Activated naive CD4-positive, alpha-beta T cell treated with anti-CD3 and anti-CD28 coated beads for 36 hours (primary cell): ENCODE measurements around the gene SGO1. TPM values are rescaled to one million over a fixed set of nuclear protein-coding genes. Genes with fewer than 3 reads are reported as not detected.
A peak's percentile ranks its signal among the peaks of the same experiment; 100 is the strongest.
"Not testable (repeated sequence)": the region's sequence is repeated elsewhere in the genome, so short reads cannot be mapped to it uniquely, and the experiment has no call there.

ENCODE experiments used
- CTCF ChIA-PET: fragments of 350-600 bp; sonication (Branson Sonifier 250); formaldehyde crosslinking; loops from one replicate; lab custom pipeline; 2021; ENCODE audit warnings: antibody characterized with exemption; lab: Charles Lee
- DNase-seq: peaks from one replicate; pipeline ENCODE4 v3.0.0-alpha.2; 2020
- H3K27ac Mint-ChIP-seq: one replicate; pipeline ENCODE4 v1.8.0; 2021; ENCODE audit warnings: mild to moderate bottlenecking, mixed read lengths
- H3K27me3 Mint-ChIP-seq: one replicate; pipeline ENCODE4 v1.8.0; 2021; ENCODE audit warnings: low read depth, mixed read lengths
- H3K36me3 Mint-ChIP-seq: one replicate; pipeline ENCODE4 v1.8.0; 2021; ENCODE audit warnings: low read depth, mixed read lengths
- H3K4me1 Mint-ChIP-seq: one replicate; pipeline ENCODE4 v1.8.0; 2021; ENCODE audit warnings: low read depth, mixed read lengths
- H3K4me3 Mint-ChIP-seq: one replicate; pipeline ENCODE4 v1.8.0; 2021; ENCODE audit warnings: mild to moderate bottlenecking, moderate library complexity, mixed read lengths
- H3K9me3 Mint-ChIP-seq: one replicate; pipeline ENCODE4 v1.8.0; 2021; ENCODE audit warnings: mixed read lengths
- intact Hi-C: fragments of 100-400 bp; cut with micrococcal nuclease; formaldehyde crosslinking; loops from one replicate; pipeline ENCODE4 v1.15.1; 2023
- total RNA-seq, 2 experiments: library from RNA; stranded (reverse); gene quantifications; one replicate each; pipeline ENCODE4 v1.2.3, GENCODE V29; 2021

The SGO1 gene
- total RNA-seq: 10 to 100 TPM; 36.2 to 37.5 TPM

DNA sequence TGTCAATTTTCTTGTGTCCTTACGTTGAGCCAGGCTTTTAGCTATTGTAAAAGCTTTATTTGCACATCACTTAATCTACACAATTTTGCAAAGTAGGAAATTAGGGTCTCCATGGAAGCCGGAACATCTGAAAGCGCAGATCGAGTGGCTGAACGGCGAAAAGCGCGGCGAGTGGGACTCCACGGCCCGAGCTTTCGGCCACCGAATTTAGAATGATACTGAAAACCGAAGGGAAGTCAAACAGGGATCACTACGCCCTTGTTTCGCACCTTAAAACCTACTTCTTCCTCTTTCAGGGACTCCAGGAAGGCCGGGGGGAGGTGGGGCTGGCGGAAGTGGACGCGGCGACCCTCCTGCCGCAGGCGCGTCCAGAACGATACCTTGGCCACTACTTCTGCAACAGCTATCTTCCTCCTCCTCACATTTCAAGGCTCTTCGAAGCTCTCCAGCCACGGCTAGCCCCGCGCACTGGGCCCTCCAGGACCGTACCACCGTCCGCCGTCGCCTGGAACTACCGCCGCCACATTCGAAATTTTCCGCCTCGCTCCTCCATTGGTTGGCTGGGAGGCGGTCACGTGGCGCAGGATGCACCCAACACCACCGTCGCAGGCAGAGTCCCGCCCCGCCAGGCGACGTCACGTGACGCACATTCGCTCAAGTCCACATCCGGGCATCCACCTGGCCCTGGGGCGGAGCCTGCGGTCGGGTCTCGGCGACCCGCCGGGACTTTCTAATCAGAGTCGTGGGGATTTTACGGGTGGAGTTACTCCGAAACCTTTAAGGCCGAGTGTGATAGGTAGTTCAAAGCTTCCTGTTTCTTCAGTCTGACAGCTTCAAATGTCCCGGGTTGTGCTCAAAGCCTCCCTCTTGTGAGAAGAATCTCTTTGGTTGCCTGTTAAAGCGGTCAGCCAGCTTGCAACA is at the start of gene SGO1:
Gene SGO1 (minus strand): TSS at position 528 of the 921 bp plus-strand sequence. CDS start 2,179 bp downstream, outside the sequence.
- H3K27ac Mint-ChIP-seq: no peak within 1 kb of the TSS
- H3K27me3 Mint-ChIP-seq: no peaks in the 10 kb centered on the region
- peak; percentile 99 for DNase-seq
- H3K36me3 Mint-ChIP-seq: peaks cover 8% of the 10 kb centered on the region
- no peak within 1 kb of the TSS for H3K4me3 Mint-ChIP-seq
- H3K9me3 Mint-ChIP-seq: no peaks in the 10 kb centered on the region
- intact Hi-C loops: loop anchor here (1.0 to 2.0 kb wide), 6 partner anchors 132 to 1629 kb away; partner anchors contain the start of gene RAB5A
- CTCF ChIA-PET: interaction anchor here (0.8 to 1.0 kb wide), 3 partner anchors 82 to 320 kb away, joined by 3 read pairs; no protein-coding TSS in a partner anchor
- H3K4me1 Mint-ChIP-seq: peaks cover 2% of the 10 kb centered on the region

DNA sequence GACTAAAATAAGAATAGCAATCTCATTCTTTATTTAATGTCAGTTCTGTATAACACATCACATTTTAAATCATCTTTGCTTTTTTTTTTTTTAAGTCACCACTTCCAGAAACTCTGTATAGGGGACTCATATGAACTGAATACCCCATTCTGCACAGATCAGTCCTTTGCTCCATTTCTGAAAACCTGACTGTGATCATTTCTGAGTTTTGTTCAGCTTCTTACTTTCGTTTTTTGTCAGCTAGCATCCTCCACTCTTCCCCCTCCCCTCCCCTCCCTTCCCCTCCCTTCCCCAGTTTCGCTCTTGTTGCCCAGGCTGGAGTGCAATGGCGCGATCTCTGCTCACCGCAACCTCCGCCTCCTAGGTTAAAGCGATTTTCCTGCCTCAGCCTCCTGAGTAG is 49.8 kb upstream of the SGO1 start:
- H3K27me3 Mint-ChIP-seq: no peaks in the 10 kb centered on the region
- CTCF ChIA-PET: interaction anchor here (0.7 kb wide), 1 partner anchor 211 kb away, joined by 3 read pairs; no protein-coding TSS in a partner anchor
- H3K4me3 Mint-ChIP-seq: no peak overlapping the region
- no peaks in the 10 kb centered on the region for H3K9me3 Mint-ChIP-seq
- DNase-seq: no peak
- no peaks in the 10 kb centered on the region for H3K4me1 Mint-ChIP-seq
- H3K36me3 Mint-ChIP-seq: peaks cover 3% of the 10 kb centered on the region
- intact Hi-C loops: no loop called here
- no peak overlapping the region for H3K27ac Mint-ChIP-seq

DNA sequence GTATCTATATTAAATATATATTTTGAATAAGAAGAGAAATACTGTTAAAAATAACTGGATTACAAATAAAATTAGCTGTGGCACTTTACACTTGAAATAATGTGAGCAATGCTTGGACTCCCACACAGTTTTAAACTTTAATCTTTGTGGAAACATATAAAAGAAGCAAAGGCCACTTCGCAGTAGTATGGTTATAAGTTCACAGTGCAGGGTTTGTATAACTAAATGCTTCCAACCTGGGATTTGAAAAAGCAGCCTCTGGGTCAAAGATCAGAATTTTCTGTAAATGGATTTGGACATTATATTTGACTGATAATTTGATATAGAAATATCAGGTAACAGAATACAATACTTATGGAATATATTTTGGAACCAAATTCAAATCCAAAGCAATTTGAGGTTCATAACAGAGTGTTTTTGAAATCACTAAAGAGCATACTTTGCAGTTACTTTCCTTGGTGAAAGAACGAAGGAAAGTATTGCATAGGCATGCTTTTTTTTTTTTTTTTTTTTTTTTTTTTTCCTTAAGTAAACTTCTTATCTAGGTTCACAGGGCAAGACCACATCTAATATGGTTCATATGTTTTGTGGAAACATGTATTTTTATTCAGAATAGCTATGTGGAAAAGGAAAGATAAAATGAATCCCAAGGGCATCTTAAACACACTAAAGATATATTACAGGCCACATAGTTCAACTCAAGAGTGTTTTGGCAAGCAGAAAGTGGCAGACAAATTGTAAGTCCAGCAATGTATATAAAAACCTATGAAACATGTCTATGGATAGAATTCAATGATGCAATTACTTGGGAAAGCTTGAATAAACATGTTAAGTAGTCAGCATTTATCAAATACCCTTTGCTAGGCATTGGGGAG is 47.1 kb upstream of the SGO1 start:
- H3K4me3 Mint-ChIP-seq: no peak overlapping the region
- no peaks in the 10 kb centered on the region for H3K9me3 Mint-ChIP-seq
- intact Hi-C loops: no loop called here
- no peak overlapping the region for H3K27ac Mint-ChIP-seq
- peaks cover 3% of the 10 kb centered on the region for H3K36me3 Mint-ChIP-seq
- no peaks in the 10 kb centered on the region for H3K27me3 Mint-ChIP-seq
- H3K4me1 Mint-ChIP-seq: no peaks in the 10 kb centered on the region
- DNase-seq: no peak
- CTCF ChIA-PET: no interaction called here

DNA sequence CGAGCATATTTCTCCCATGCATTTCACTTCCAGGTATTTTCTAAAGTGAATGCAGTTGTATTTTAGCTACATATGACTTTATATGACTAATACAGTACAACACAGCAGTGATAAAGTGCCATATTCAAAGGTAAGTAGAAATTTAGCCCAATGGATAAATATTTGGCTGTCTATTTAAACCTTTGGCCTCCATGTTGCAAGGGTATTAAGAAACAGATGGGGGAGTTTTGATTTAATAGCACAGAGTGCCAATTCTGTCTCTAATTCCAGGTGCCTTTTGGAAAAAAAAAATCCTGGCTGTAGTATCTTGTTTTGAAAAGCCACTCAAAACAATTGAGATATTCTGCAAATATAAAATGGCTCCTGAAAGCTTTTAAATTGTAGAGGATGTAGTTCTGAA is 44.9 kb upstream of the SGO1 start:
- intact Hi-C loops: no loop called here
- H3K27ac Mint-ChIP-seq: no peak overlapping the region
- no peaks in the 10 kb centered on the region for H3K9me3 Mint-ChIP-seq
- no peak overlapping the region for H3K4me3 Mint-ChIP-seq
- DNase-seq: no peak
- CTCF ChIA-PET: no interaction called here
- no peaks in the 10 kb centered on the region for H3K4me1 Mint-ChIP-seq
- no peaks in the 10 kb centered on the region for H3K27me3 Mint-ChIP-seq
- H3K36me3 Mint-ChIP-seq: no peaks in the 10 kb centered on the region

- CTCF ChIA-PET: no interaction called here
- no peak overlapping the region for H3K4me3 Mint-ChIP-seq
These were observed 39.8 kb upstream of the SGO1 start for GRCh38 chr3:20225769-20226168.

GRCh38 chr3:20222274-20222673 is 36.3 kb upstream of the SGO1 start:
- Mint-ChIP-seq H3K9me3 (no peaks in the 10 kb centered on the region), H3K27ac (no peak overlapping the region), H3K27me3 (no peaks in the 10 kb centered on the region), H3K4me3 (no peak overlapping the region), H3K36me3 (peaks cover 2% of the 10 kb centered on the region), H3K4me1 (no peaks in the 10 kb centered on the region)
- intact Hi-C loops: loop anchor here (10.0 kb wide), 1 partner anchor 1673 kb away; no protein-coding TSS in a partner anchor
- DNase-seq: no peak
- CTCF ChIA-PET: no interaction called here

More at GRCh38 chr3:20225769-20226168, 39.8 kb upstream of the SGO1 start:
- Mint-ChIP-seq H3K36me3 (peaks cover 2% of the 10 kb centered on the region), H3K9me3 (no peaks in the 10 kb centered on the region), H3K27ac (no peak overlapping the region), H3K4me1 (no peaks in the 10 kb centered on the region), H3K27me3 (no peaks in the 10 kb centered on the region)
- DNase-seq: no peak
- intact Hi-C loops: loop anchor here (5.0 to 10.0 kb wide), 2 partner anchors 992 to 1669 kb away; no protein-coding TSS in a partner anchor

- H3K4me1 Mint-ChIP-seq: no peaks in the 10 kb centered on the region
- CTCF ChIA-PET: no interaction called here
- H3K27ac Mint-ChIP-seq: no peak overlapping the region
- H3K36me3 Mint-ChIP-seq: peaks cover 2% of the 10 kb centered on the region
- intact Hi-C loops: no loop called here
- DNase-seq: no peak
- no peak overlapping the region for H3K4me3 Mint-ChIP-seq
- H3K9me3 Mint-ChIP-seq: no peaks in the 10 kb centered on the region
- no peaks in the 10 kb centered on the region for H3K27me3 Mint-ChIP-seq
These were observed 32.2 kb upstream of the SGO1 start for GRCh38 chr3:20218215-20218614.

DNA sequence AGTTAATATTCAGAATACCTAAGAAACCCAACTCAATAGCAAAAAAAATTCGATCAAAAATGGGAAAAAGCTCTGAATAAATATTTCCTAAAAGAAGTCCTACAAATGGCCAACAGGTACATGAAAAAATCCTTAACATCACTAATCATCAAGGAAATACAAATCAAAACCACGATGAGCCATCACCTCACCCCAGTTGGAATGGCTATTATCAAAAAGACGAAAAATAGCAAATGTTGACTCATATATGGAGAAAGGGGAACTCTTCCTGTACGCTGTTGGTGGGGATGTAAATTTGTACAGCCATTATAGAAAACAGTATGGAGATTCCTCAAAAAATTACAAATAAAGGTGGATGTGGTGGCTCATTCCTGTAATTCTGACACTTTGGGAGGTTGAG is 29.6 kb upstream of the SGO1 start:
- Mint-ChIP-seq H3K9me3 (no peaks in the 10 kb centered on the region), H3K4me1 (no peaks in the 10 kb centered on the region), H3K36me3 (no peaks in the 10 kb centered on the region), H3K27me3 (no peaks in the 10 kb centered on the region), H3K27ac (no peak overlapping the region), H3K4me3 (no peak overlapping the region)
- intact Hi-C loops: no loop called here
- CTCF ChIA-PET: no interaction called here
- DNase-seq: no peak

GRCh38 chr3:20213491-20213890 is 27.5 kb upstream of the SGO1 start:
- H3K9me3 Mint-ChIP-seq, H3K4me3 Mint-ChIP-seq, H3K36me3 Mint-ChIP-seq, intact Hi-C loops, DNase-seq, CTCF ChIA-PET, H3K4me1 Mint-ChIP-seq, H3K27ac Mint-ChIP-seq, H3K27me3 Mint-ChIP-seq: not testable (repeated sequence)

- DNase-seq, H3K27ac Mint-ChIP-seq, H3K4me3 Mint-ChIP-seq, H3K27me3 Mint-ChIP-seq, intact Hi-C loops, H3K36me3 Mint-ChIP-seq, H3K4me1 Mint-ChIP-seq: not testable (repeated sequence)
- peaks cover 12% of the 10 kb centered on the region for H3K9me3 Mint-ChIP-seq
- CTCF ChIA-PET: interaction anchor here (1.0 kb wide), 1 partner anchor 14 kb away, joined by 3 read pairs; no protein-coding TSS in a partner anchor
These were observed 21.9 kb upstream of the SGO1 start for GRCh38 chr3:20207945-20208344.

- H3K4me1 Mint-ChIP-seq, H3K4me3 Mint-ChIP-seq, H3K27ac Mint-ChIP-seq, H3K27me3 Mint-ChIP-seq, DNase-seq, H3K36me3 Mint-ChIP-seq, CTCF ChIA-PET, intact Hi-C loops: not testable (repeated sequence)
- H3K9me3 Mint-ChIP-seq: peaks cover 12% of the 10 kb centered on the region
These were observed 19.9 kb upstream of the SGO1 start for GRCh38 chr3:20205898-20206297.

DNA sequence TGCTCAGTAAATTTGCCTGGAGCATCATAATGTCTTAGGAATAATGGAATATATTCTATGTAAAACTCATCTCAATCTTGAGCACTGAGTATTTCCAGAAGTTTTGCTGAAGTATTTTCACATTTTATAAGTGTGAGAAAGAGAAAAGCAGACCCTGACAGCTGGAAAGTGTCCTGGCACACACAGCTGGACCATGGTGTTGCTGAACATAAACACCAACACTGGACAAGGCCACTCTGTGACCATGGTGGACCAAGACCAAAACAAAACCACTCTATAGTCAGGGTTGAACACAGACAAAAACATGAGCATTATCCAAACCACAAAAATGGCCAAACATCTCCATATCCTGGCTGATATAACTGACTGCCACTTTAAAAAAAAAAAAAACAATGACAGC is 15.1 kb upstream of the SGO1 start:
- no peak for DNase-seq
- Mint-ChIP-seq H3K27ac (no peak overlapping the region), H3K9me3 (peaks cover 6% of the 10 kb centered on the region), H3K36me3 (peaks cover under 1% of the 10 kb centered on the region), H3K4me1 (peaks cover 4% of the 10 kb centered on the region), H3K27me3 (no peaks in the 10 kb centered on the region), H3K4me3 (no peak overlapping the region)
- intact Hi-C loops: no loop called here
- CTCF ChIA-PET: no interaction called here
